ENCODE measurements around the gene GNG12. TPM values are rescaled to one million over a fixed set of nuclear protein-coding genes. Genes with fewer than 3 reads are reported as not detected.

Gene GNG12
- total RNA-seq, 1 experiment from 2014 or later: 14.3 TPM

DNA sequence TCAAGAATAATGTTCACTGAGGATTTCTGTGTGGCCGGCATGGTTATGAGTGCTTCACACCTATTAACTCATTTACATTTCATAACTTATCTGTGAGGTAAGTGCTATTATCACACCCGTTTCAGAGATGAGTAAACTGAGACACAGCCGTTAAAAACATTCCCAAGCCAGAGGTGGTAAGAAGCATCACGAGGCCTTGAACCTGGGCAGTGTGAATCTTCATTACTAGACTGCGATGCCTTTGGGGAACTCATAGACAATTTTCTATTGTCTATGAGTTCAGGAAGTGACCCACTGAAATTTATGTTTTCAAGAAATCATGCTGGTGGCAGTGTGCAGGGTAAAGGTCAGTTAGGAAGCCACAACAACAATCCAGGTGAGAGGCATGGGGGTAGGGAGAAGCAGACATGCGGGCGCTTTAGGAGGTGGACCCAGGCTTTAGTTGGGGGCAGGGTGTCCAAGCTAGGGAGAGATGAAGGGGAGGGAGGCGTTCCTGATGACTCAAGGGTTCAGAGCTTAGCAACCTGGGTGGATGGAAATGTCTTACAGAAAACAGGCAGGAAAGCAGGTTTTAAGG, 14.5 kb downstream of the GNG12 start:
- H2BK20ac ChIP-seq (ENCODE audit: low read depth, low read length, poor library complexity, severe bottlenecking): no peak overlapping the region
- H4K5ac ChIP-seq (ENCODE audit: insufficient read length, low read depth, low read length): no peak overlapping the region
- H3K79me1 ChIP-seq (ENCODE audit: insufficient read depth, low read depth, low read length, poor library complexity, severe bottlenecking): no peaks in the 10 kb centered on the region
- Mint-ChIP-seq H3K36me3 (ENCODE audit: insufficient read depth in 1 of 3, low read depth in 3 of 3) (peaks cover 2 to 16% (median 7%) of the 10 kb centered on the region in 3 experiments; a peak in 5 of 7 replicates), H3K27me3 (ENCODE audit: low read depth) (no peaks in the 10 kb centered on the region), H3K4me1 (peaks cover 26 to 34% of the 10 kb centered on the region in 2 experiments), H3K27ac (no peak overlapping the region), H3K4me3 (no peak overlapping the region), H3K9me3 (peaks cover 0 to 6% of the 10 kb centered on the region in 2 experiments; a peak in 2 of 5 replicates)
- H3K27ac ChIP-seq (ENCODE audit: insufficient read length, low read depth, low read length): no peak overlapping the region
- no CpG with 5 or more reads among the region's 8 CpGs for WGBS (ENCODE audit: extremely low coverage, insufficient read length, low lambda C conversion rate)
- H3K79me2 ChIP-seq (ENCODE audit: insufficient read depth, low read length): no peaks in the 10 kb centered on the region
- no peaks in the 10 kb centered on the region for H4K20me1 ChIP-seq (ENCODE audit: control insufficient read depth, insufficient read depth, insufficient read length)
- H3K18ac ChIP-seq (ENCODE audit: insufficient read length, low read depth, low read length): no peak overlapping the region
- no peak overlapping the region for H2BK5ac ChIP-seq (ENCODE audit: insufficient read length, low read length)
- H3K4ac ChIP-seq (ENCODE audit: low read depth, low read length): no peak overlapping the region
- no peak overlapping the region for H2AK5ac ChIP-seq (ENCODE audit: insufficient read length, low read length)
- no peak overlapping the region for H3K9ac ChIP-seq (ENCODE audit: extremely low read depth, insufficient read length, low read length)
- H4K91ac ChIP-seq (ENCODE audit: insufficient read length, low read depth, low read length): no peak overlapping the region
- TF ChIP-seq, protein P1, sequence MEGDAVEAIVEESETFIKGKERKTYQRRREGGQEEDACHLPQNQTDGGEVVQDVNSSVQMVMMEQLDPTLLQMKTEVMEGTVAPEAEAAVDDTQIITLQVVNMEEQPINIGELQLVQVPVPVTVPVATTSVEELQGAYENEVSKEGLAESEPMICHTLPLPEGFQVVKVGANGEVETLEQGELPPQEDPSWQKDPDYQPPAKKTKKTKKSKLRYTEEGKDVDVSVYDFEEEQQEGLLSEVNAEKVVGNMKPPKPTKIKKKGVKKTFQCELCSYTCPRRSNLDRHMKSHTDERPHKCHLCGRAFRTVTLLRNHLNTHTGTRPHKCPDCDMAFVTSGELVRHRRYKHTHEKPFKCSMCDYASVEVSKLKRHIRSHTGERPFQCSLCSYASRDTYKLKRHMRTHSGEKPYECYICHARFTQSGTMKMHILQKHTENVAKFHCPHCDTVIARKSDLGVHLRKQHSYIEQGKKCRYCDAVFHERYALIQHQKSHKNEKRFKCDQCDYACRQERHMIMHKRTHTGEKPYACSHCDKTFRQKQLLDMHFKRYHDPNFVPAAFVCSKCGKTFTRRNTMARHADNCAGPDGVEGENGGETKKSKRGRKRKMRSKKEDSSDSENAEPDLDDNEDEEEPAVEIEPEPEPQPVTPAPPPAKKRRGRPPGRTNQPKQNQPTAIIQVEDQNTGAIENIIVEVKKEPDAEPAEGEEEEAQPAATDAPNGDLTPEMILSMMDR (conservative IDR thresholded peaks at IDR 0.05): no peak
- no peak overlapping the region for H2AFZ ChIP-seq (ENCODE audit: low read length)
- H4K8ac ChIP-seq (replicated peaks; ENCODE audit: insufficient read length, low read depth, low read length): no peak overlapping the region
- no peak overlapping the region for H2BK12ac ChIP-seq (ENCODE audit: insufficient read length, low read depth, low read length)
- no peak overlapping the region for H3K4me2 ChIP-seq (ENCODE audit: insufficient read depth, insufficient read length, low read length)
- H3K14ac ChIP-seq (ENCODE audit: insufficient read depth, low read length): no peak overlapping the region
- no peaks in the 10 kb centered on the region for H3K23me2 ChIP-seq (ENCODE audit: insufficient read length, low read depth, low read length, poor library complexity, severe bottlenecking)
- peak overlapping the region; percentile 67 for H2BK120ac ChIP-seq (ENCODE audit: low read depth, low read length, poor library complexity, severe bottlenecking)
- no peak overlapping the region for H3K23ac ChIP-seq (ENCODE audit: insufficient read length, low read depth, low read length)
- H3K9me3 ChIP-seq (ENCODE audit: control insufficient read depth, low read depth, low read length): no peaks in the 10 kb centered on the region
- no peak overlapping the region for H3T11ph ChIP-seq (ENCODE audit: low read length)
- H3K4me1 ChIP-seq (ENCODE audit: insufficient read depth, low read length): peaks cover 6% of the 10 kb centered on the region; the same call in 1 of the 2 replicates
- DNase-seq: no peak
- H2BK15ac ChIP-seq (ENCODE audit: low read depth, low read length): no peak overlapping the region
- H3K27me3 ChIP-seq (ENCODE audit: insufficient read depth, low read length): no peaks in the 10 kb centered on the region
- H3K56ac ChIP-seq (ENCODE audit: insufficient read length, low read depth, low read length): no peak overlapping the region

Data from H9 (cell line).